SK-N-DZ (cell line): Measurements from ENCODE around the gene ATP8B1.
"Not testable (repeated sequence)": the region's sequence is repeated elsewhere in the genome, so short reads cannot be mapped to it uniquely, and the experiment has no call there.

Experiments used
- DNase-seq: peaks from one replicate; pipeline ENCODE4 v3.0.0-alpha.2; 2015; ENCODE audit warnings: low spot score

ATP8B1 gene

DNA sequence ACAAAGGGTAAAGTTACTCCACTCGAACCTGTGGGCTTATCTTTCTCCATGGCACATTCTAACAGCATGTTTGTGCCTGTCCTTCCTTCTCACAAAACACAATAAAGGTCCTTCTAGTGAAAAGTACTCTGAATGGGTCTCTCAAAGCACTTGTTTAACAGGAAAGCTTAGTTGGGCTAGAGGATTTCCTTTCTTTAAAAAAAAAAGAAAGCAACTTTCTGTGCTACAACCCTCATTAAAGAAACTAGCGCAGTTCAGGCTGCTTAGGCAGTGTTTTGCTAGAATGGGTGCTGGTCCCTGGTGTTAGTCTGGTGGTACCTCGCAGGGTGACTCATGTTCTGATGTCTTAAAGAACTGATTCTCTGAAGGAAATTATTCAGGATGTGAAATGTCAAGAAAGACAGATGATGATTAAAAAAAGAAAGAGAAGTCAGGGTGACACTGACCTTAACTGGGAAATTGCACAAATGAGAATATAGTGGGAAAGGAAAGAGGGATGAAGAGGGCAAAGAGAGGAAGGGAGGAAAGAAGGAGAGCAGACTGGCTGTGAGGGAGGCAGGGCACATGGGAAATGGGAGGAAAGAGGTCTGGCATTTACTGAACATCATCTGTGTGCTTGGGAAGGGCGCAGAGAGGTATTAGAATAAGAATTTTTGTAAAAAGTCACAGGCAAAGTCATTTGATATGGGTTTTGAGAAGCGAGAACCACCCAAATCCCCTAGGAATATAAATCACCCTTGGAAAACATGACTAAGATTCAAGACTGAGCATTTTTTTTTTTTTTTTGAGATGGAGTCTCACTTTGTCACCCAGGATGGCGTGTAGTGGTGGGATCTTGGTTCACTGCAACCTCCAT, 74.9 kb downstream of the ATP8B1 start:
- no peak for DNase-seq

GRCh38 chr18:57719211-57719935, 83.7 kb downstream of the ATP8B1 start:
- DNase-seq = not testable (repeated sequence)

GRCh38 chr18:57716549-57716948, 86.6 kb downstream of the ATP8B1 start:
- no peak for DNase-seq

DNA sequence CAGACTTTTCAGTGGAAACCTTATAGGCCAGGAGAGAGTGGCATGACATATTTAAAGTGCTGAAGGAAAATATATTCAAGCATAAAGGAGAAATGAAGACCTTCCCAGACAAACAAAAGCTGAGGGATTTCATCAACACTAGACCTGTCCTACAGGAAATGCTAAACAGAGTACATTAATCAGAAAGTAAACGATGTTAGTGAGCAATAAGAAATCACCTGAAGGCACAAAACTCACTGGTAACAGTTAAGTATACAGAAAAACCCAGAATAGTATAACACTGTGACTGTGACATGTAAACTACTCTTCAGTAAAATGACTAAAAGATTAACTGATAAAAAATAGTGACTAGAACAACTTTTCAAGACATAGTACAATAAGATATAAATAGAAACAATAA, 87.4 kb downstream of the ATP8B1 start:
- no peak for DNase-seq

DNA sequence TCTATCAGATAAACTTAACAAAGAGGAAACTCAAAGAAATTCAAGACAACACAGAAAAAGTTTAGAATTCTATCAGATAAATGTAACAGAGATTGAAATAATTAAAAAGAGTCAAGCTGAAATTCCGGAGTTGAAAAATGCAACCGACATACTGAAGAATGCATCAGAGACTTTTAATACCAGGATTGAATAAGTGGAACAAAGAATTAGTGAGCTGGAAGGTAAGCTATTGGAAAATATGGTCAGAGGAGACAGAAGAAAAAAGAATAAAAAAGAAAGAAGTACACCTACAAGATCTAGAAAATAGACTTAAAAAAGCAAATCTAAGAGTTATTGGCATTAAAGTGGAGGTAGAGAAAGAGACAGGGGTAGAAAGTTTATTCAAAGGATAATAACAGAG, 88.0 kb downstream of the ATP8B1 start:
- no peak for DNase-seq

DNA sequence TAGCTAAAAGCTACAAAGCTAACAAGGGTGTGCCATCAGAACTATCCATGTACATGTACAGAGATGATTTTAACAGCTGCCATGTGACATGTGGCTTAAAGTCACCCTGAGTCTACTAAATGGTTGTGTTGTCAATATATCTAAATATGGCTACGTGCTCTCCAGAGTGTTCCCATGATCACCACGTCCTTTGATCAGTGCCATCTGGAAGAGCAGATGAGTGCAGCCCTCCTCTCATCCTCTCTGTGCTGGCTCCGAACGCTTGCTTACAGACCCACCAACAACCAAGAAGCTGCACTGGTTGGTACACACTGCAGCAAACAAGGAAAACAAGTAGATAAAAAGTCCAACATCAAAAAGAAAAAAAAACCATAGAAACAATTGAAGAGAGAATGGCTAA, 92.9 kb downstream of the ATP8B1 start:
- no peak for DNase-seq

DNA sequence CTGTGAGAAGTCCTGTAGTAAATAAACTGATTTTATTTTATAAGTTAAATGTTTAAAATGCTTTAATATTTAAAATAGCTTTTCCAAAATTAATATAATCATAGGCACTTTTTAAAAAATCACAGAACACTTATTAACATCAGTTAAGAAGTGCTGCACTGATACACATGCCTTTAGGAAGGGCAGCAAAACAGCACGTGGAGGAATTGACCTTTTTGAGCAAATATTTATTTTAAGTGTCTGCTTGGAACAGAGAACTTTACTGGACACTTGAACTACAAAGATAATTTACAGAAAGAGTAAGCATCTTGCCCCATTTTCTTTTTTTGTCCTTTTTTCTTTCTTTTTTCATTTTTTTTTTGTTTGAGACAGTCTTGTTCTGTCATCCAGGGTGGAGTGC, 93.8 kb downstream of the ATP8B1 start:
- DNase-seq = no peak

GRCh38 chr18:57708288-57708687, 94.8 kb downstream of the ATP8B1 start:
- no peak for DNase-seq

DNA sequence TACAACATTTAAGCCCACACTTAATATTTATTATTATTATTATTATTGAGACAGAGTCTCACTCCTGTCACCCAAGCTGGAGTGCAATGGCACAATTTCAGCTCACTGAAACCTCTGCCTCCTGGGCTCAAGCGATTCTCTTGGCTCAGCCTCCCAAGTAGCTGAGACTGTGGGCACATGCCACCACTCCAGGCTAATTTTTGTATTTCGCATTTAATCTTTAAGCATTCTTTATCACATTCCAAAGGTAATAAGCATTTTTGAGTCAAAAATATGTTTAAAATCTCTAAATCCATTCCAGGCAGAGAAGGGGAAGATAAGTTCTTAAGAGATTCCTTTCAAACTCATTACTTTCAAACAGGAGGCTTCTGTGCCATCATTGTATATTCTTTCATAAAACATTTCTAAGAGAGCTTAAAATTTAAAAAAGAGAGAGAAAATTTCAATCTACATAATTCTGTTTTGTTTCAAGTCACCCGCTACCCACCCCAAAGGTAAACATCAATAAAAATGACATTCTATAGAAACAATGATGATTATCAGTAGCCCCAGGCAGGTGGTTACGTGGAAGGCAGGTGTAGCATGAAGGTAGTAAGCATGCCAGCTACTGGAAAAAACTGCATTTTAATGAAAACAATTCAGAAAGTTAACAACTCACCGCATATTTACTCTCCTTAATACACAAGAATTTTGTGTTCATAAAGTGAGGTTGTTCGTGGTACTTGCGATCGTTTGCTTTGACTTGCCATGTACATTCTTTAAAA, 97.1 kb downstream of the ATP8B1 start:
- no peak for DNase-seq

DNA sequence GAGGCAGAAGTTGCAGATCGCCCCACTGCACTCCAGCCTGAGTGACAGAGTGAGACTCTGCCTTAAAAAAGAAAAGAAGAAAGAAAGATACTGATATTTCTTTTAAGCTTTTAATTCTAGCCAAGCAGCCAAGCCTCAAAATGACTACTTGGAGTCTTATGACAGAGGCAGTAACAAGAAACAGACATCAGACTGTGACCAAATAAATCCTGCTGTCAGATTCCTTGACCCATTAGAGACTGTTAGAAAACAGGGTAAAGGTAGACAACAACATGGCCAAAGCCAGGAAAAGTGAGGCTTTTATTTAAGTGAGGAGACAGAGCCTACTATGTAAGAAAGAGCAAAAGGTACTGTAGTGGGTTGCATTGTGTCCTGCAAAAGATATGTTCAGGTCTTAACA, 98.1 kb downstream of the ATP8B1 start:
- peak; percentile 58 for DNase-seq

GRCh38 chr18:57698571-57699276, 104.4 kb downstream of the ATP8B1 start:
- no peak for DNase-seq

DNA sequence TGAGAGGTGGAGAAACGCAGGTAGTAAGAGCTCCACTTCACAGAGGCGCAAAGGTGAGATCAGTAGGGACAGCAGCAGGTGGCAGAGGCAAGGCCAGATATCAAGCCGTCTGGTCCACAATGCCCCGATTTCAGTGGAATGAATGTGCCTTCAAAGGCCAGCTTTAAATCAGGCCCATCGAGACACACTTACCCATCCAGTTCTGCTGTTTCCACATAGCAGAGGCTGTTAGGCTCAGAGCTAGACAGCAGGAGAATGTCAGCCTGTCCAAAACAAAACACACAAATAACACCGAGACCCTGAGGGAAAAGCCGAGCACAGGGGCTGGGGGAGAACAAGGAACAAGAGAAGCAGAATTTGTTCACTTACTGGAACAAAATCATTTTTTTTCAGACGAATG, 105.7 kb downstream of the ATP8B1 start:
- DNase-seq = no peak

GRCh38 chr18:57696271-57696670, 106.8 kb downstream of the ATP8B1 start:
- no peak for DNase-seq

DNA sequence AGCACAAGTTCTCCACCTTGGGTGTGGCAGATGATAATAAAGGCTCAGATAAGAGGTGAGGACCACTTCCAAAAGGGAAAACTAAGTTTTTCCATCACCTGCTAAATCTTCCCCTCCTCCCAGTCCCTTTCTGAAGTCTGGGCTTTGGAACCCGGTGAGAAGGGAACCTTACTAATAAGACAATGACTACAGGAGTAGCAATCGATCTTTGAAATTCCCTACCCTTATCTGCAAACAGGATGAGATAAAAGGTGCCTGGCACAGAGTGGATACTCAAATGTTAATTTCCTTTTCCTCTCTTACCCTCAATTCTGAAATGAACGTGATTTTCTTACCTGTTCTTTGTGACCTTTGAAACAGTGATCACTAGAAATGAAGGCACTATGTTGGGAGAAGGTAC, 111.8 kb downstream of the ATP8B1 start:
- DNase-seq = no peak

DNA sequence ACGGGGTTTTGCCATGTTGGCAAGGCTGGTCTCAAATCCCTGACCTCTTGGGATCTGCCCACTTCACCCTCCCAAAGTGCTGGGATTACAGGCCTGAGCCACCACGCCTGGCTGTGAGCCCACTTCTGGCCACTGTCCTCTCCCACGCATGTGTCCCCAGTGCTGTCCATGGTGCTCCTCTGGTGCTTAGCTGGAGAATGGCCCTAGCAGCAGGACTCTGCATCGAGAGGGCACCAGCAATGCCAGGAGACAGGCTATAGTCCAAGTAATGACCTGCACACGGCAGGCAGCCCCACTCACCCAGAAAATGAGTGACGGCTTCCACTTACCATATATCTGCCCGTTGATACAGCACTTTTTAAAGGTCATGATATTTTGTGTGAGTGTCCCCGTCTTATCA, 115.1 kb downstream of the ATP8B1 start:
- DNase-seq = no peak

GRCh38 chr18:57683470-57683869, 119.6 kb downstream of the ATP8B1 start:
- no peak for DNase-seq

DNA sequence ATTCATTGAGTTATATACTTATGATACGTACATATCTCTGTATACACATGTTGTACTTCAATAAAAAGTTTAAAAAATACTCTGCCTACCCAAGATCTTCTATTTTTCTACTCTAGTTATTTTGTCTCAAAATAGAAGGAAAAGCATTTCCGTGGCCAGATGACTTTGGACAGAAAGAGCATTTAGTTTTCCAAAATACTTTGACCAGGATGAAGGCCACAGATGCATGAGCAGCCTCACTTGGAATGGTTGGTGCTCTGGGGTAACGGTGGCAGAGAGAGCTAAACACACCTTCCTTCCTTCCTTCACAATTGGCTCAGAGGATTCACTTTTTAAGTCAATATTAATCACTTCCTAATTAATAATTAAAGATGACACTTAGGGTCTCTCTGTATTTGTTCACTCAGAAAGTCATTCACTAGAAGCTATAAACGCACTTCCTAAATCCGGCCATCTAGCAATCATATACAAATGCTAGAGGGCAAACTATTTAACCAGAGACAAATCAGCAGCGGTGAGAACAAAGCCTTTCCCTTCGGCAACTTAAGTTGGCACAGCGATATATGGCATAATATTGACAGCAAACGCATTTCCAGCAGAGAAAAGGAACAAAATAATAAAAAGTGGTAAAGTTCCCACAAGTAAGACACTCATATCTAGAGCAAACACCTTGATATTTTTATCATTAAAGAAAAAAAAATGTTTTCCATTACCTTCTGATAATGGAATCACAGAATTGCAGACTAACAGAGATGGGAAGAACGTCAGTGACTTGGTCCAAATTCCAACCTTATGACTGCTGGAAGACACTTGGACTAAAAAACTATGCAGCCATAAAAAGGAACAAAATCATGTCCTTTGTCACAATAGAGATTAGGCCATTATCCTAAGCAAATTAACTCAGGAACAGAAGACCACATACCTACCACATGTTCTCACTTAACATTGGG, 125.6 kb downstream of the ATP8B1 start:
- no peak for DNase-seq

GRCh38 chr18:57674891-57675290, 128.2 kb downstream of the ATP8B1 start:
- no peak for DNase-seq

DNA sequence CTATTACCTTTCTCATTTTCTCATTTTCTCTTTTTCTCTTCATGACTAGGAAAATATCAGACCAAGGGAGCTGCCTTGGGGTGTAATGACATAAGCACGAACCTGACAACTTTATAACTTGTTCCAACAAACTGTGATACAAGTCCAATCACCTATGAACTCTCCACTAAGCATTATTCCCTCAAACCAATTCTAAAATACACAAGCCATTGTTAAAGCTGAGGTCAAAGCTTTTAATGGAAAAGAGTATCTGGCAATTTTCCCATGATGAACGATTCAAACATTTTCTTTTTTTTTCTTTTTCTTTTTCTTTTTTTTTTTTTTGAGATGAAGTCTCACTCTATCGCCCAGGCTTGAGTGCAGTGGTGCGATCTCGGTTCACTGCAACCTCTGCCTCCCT, 133.1 kb downstream of the ATP8B1 start:
- no peak for DNase-seq

DNA sequence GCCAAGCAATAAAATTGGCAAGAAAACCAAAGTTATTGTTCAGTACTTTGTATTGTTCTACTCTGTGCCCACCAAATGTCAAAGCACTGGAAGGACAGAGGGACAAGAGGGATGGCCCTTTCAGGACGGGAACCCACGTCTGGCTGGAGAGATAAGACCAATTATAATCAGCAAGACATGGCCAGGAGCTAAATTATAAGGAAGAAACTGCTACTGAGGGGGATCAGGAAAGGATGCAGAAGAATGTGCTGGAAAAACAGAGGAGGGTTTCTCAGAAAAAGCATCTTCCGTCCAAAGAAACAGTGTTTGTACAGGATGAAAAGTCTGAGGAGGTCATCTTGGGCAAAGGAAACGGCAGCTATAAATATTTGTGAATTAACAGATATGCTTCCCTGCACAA, 135.1 kb downstream of the ATP8B1 start:
- DNase-seq = no peak
